Measurements from ENCODE around the gene ZBTB21. TPM values are rescaled to one million over a fixed set of nuclear protein-coding genes. Genes with fewer than 3 reads are reported as not detected.

Gene ZBTB21
- total and polyA plus RNA-seq, 9 of the 15 experiments (the other 6 are each of a cell fraction or from before 2014, with no cell fraction given): 2.2 to 15.2 (median 8.7) TPM

DNA sequence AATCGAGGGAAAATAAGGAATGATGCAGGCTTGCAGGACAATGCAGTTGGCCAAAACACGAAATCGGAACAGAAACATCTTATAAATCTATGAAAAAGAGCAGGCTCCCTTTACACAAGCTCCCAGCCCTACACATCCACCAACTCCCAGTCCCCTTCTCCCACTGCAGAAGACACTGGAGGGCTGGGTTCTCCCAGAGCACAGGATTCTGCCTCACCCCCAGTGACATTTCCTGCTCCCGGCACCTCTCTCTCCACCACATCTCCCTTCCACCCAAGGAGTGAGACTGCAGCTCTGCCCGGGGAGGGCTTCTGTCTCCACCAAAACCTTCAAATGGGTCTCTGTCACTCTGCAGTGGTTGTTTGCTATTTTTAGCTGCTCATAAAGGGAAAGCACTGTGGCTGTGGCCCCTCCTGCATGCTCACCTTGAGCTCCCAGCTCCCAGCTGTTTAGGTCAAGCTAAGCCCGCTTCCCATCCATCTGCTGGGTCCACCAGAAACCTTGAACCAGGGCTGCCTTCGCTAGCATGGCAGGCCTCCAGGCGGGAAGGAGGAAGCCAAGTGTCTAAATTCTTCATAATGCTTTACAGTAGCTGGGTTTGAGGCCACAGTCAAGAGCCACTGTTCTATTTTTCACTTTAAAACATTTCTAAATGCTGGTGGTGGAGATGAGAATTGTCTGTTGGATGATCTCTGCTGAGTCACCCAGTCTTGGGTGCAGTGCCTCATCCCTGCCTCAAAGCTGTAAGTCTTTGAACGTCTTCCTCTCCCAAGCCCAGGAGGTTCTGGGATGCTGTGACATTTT is 53.0 kb downstream of the ZBTB21 start (continued):
- TF ChIP-seq KAT8 (IDR thresholded peaks at IDR 0.05; ENCODE audit: low read depth): no peak
- TF ChIP-seq NUFIP1 (IDR thresholded peaks at IDR 0.05; ENCODE audit: partially characterized antibody): no peak
- no peak for TF ChIP-seq ZNF830 (CRISPR knock-in tag; IDR thresholded peaks at IDR 0.05)
- TF ChIP-seq ZNF561 (CRISPR knock-in tag; conservative IDR thresholded peaks at IDR 0.05): no peak
- TF ChIP-seq, protein P1, sequence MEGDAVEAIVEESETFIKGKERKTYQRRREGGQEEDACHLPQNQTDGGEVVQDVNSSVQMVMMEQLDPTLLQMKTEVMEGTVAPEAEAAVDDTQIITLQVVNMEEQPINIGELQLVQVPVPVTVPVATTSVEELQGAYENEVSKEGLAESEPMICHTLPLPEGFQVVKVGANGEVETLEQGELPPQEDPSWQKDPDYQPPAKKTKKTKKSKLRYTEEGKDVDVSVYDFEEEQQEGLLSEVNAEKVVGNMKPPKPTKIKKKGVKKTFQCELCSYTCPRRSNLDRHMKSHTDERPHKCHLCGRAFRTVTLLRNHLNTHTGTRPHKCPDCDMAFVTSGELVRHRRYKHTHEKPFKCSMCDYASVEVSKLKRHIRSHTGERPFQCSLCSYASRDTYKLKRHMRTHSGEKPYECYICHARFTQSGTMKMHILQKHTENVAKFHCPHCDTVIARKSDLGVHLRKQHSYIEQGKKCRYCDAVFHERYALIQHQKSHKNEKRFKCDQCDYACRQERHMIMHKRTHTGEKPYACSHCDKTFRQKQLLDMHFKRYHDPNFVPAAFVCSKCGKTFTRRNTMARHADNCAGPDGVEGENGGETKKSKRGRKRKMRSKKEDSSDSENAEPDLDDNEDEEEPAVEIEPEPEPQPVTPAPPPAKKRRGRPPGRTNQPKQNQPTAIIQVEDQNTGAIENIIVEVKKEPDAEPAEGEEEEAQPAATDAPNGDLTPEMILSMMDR (IDR thresholded peaks at IDR 0.05 in 2 of 3, conservative IDR thresholded peaks at IDR 0.05 in 1 of 3; ENCODE audit: insufficient read depth in 2 of 3, low read depth in 1 of 3, low read length in 3 of 3): no peak
- TF ChIP-seq HDGF (IDR thresholded peaks at IDR 0.05): no peak
- TF ChIP-seq TAL1 (IDR thresholded peaks at IDR 0.05): no peak
- TF ChIP-seq MEIS2 (IDR thresholded peaks at IDR 0.05; ENCODE audit: partially characterized antibody): peak; percentile 46
- peak in 1 of 2 experiments; percentile 16; a peak in 1 of 3 replicates for TF ChIP-seq CBX3 (IDR thresholded peaks at IDR 0.05; ENCODE audit: borderline replicate concordance in 1 of 2, low read length in 2 of 2)
- no peak for TF ChIP-seq ELF2 (CRISPR knock-in tag; IDR thresholded peaks at IDR 0.05)
- no peak for TF ChIP-seq ZNF584 (CRISPR knock-in tag; IDR thresholded peaks at IDR 0.05; ENCODE audit: low read depth)
- no peak for TF ChIP-seq ZNF121 (CRISPR knock-in tag; conservative IDR thresholded peaks at IDR 0.05)
- TF ChIP-seq PHB2 (IDR thresholded peaks at IDR 0.05; ENCODE audit: low read depth): no peak
- TF ChIP-seq SMAD2 (IDR thresholded peaks at IDR 0.05; ENCODE audit: low read depth, low read length): no peak
- TF ChIP-seq ETV1 (tag; conservative IDR thresholded peaks at IDR 0.05; ENCODE audit: low read depth): no peak
- no peak for TF ChIP-seq BCL6 (CRISPR knock-in tag; IDR thresholded peaks at IDR 0.05)
- TF ChIP-seq PYGO2 (tag; IDR thresholded peaks at IDR 0.05): no peak
- no peak for TF ChIP-seq NCOA4 (IDR thresholded peaks at IDR 0.05; ENCODE audit: partially characterized antibody)
- TF ChIP-seq POLR2AphosphoS2 (IDR thresholded peaks at IDR 0.05; ENCODE audit: low read length): no peak
- TF ChIP-seq ASH1L (IDR thresholded peaks at IDR 0.05; ENCODE audit: borderline replicate concordance, low read depth, partially characterized antibody): no peak
- TF ChIP-seq, protein P2, sequence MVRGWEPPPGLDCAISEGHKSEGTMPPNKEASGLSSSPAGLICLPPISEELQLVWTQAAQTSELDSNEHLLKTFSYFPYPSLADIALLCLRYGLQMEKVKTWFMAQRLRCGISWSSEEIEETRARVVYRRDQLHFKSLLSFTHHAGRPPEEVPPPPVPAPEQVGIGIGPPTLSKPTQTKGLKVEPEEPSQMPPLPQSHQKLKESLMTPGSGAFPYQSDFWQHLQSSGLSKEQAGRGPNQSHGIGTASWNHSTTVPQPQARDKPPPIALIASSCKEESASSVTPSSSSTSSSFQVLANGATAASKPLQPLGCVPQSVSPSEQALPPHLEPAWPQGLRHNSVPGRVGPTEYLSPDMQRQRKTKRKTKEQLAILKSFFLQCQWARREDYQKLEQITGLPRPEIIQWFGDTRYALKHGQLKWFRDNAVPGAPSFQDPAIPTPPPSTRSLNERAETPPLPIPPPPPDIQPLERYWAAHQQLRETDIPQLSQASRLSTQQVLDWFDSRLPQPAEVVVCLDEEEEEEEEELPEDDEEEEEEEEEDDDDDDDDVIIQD (CRISPR knock-in tag; IDR thresholded peaks at IDR 0.05): no peak
- TF ChIP-seq GABPA (tag; conservative IDR thresholded peaks at IDR 0.05; ENCODE audit: low read depth): no peak
- TF ChIP-seq STAT5B (CRISPR knock-in tag; IDR thresholded peaks at IDR 0.05): no peak
- no peak for TF ChIP-seq KAT7 (CRISPR knock-in tag; IDR thresholded peaks at IDR 0.05; ENCODE audit: borderline replicate concordance)
- no peak for TF ChIP-seq ZNF785 (CRISPR knock-in tag; IDR thresholded peaks at IDR 0.05)

All from K562 (cell line).